GM12878 (cell line): Measurements from ENCODE around the gene TNNT2. TPM values are rescaled to one million over a fixed set of nuclear protein-coding genes. Genes with fewer than 3 reads are reported as not detected.

Experiments used
- CBX5 ChIP-seq: sonication (generic); IDR thresholded peaks from 2 replicates; pipeline ENCODE4 v1.6.1; 2016; ENCODE audit warnings: low read depth, moderate library complexity, mild to moderate bottlenecking, inconsistent platforms
- CTCF ChIP-seq, 3 experiments: IDR thresholded peaks in 2 of 3; conservative IDR thresholded peaks in 1 of 3; 2 replicates each; pipeline ENCODE4 v1.5.1; 2011; ENCODE audit warnings: low read depth in 3 of 3, low read length in 3 of 3, mild to moderate bottlenecking in 3 of 3, control low read depth in 2 of 3, moderate library complexity in 2 of 3, inconsistent platforms in 1 of 3, mixed read lengths in 1 of 3; ENCODE audit not compliant: control insufficient read depth in 2 of 3, insufficient read depth in 1 of 3; ENCODE audit errors: extremely low read depth in 1 of 3
- E4F1 ChIP-seq: fragments of 450-650 bp; IDR thresholded peaks from 2 replicates; pipeline ENCODE4 v1.6.1; 2018; ENCODE audit warnings: borderline replicate concordance, mild to moderate bottlenecking; ENCODE audit not compliant: partially characterized antibody
- GATAD2B ChIP-seq: fragments of 450-650 bp; conservative IDR thresholded peaks from 2 replicates; pipeline ENCODE4 v1.6.1; 2017; ENCODE audit warnings: low read depth, mild to moderate bottlenecking, moderate library complexity
- IKZF1 ChIP-seq: fragments of 450-650 bp; conservative IDR thresholded peaks from 2 replicates; pipeline ENCODE4 v1.6.1; 2017; ENCODE audit warnings: antibody characterized with exemption, mild to moderate bottlenecking
- RAD21 ChIP-seq: IDR thresholded peaks from 2 replicates; pipeline ENCODE4 v1.6.1; 2011; ENCODE audit warnings: mild to moderate bottlenecking, low read depth, low read length, moderate library complexity; ENCODE audit not compliant: insufficient read depth
- RB1 ChIP-seq: fragments of 450-650 bp; formaldehyde crosslinking; IDR thresholded peaks from 2 replicates; pipeline ENCODE4 v1.6.1; 2017; ENCODE audit warnings: mild to moderate bottlenecking, borderline replicate concordance
- RBBP5 ChIP-seq: fragments of 200-600 bp; sonication (generic); conservative IDR thresholded peaks from 2 replicates; pipeline ENCODE4 v1.6.1; 2016
- RFX5 ChIP-seq: IDR thresholded peaks from 2 replicates; pipeline ENCODE4 v1.6.1; 2011; ENCODE audit warnings: low read depth, low read length, improper control_type of control experiment
- RUNX3 ChIP-seq: IDR thresholded peaks from 2 replicates; pipeline ENCODE4 v1.6.1; 2012; ENCODE audit warnings: low read length, inconsistent platforms
- YBX1 ChIP-seq: fragments of 450-650 bp; IDR thresholded peaks from 2 replicates; pipeline ENCODE4 v1.6.1; 2016; ENCODE audit warnings: antibody characterized with exemption
- polyA plus RNA-seq, 11 experiments: library from polyadenylated mRNA; depleted of rRNA in 4 of 11; unstranded in 6 of 11; stranded (reverse) in 5 of 11; fragments of >200 nt; fragmentation: Nextera tagmentation in 4 of 11; fragmentation: Illumina TruSeq in 1 of 11; extraction: Ambion mirVana in 4 of 11; extraction: Trizol in 1 of 11; gene quantifications; 1 replicate in 1 of 11; 2 replicates in 10 of 11; pipeline versions ENCODE4 v1.2.1 to v1.2.3, GENCODE V29; 2011 to 2016; ENCODE audit warnings: inconsistent platforms in 2 of 11, missing spikeins in 2 of 11, low read depth in 1 of 11
- total RNA-seq, 4 experiments: library from RNA; depleted of rRNA in 3 of 4; stranded (reverse); fragments of >200 nt in 3 of 4; fragmentation: Illumina TruSeq in 1 of 4; extraction: Trizol in 1 of 4; gene quantifications; 2 replicates each; pipeline versions ENCODE4 v1.2.1 to v1.2.3, GENCODE V29; 2013 to 2021

Gene TNNT2
- total and polyA plus RNA-seq, 10 of the 15 experiments (the other 5 are each of a cell fraction or from before 2014, with no cell fraction given): 2.2 TPM; not detected in 9

- TF ChIP-seq RUNX3 (no peak), YBX1 (no peak), RBBP5 (no peak), IKZF1 (0 out of 2 replicates have a peak, but pooled peaks have one; percentile 37), RB1 (no peak), RFX5 (no peak), CTCF (IDR thresholded peaks at IDR 0.05 in 2 of 3, conservative IDR thresholded peaks at IDR 0.05 in 1 of 3; ENCODE audit: control insufficient read depth in 2 of 3, extremely low read depth in 1 of 3, insufficient read depth in 1 of 3, low read depth in 3 of 3, low read length in 3 of 3) (peak; percentile 93 to 97 (median 96); a peak in 5 of 6 replicates), RAD21 (peak; percentile 78), GATAD2B (0 out of 2 replicates have a peak, but pooled peaks have one; percentile 42), E4F1 (no peak), CBX5 (no peak)
Observed at GRCh38 chr1:201385299-201385891, 7.9 kb upstream of the TNNT2 start (continued).
